Measurements from ENCODE around the gene DCANP1.

DCANP1 gene

DNA sequence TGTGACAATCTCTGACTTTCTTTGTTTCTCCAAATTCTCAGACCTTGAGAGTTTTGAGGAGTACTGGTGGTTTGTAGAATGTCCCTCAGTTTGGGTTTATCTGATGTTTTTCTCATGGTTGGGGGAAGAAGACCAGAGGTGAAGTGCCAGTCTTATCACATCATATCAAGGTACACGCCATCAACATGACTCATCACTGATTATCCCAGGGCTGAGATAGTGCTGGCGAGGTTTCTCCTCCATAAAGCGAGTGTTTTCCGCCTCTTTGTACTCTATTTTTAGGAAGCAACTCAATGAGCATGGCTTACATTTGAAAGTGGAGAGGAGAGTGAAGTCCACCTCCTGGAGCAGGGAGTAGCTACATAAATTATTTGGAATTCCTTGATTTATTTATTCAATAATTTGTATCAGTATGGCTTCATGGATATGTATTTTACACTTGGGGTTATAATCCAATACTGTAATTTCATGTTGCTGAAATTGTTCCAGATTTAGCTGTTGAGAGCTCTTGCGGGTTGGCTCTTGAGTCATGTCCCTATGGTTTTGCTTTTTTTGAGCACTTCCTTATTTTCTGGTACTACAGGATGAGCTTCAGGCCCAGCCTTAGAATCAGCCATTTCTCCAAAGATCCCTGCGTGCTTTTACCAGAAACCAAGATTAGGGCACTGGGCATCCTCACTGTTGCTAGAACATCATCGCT, 23.9 kb downstream of the DCANP1 start:
- no peak for DNase-seq (ENCODE audit: low spot score)

DNA sequence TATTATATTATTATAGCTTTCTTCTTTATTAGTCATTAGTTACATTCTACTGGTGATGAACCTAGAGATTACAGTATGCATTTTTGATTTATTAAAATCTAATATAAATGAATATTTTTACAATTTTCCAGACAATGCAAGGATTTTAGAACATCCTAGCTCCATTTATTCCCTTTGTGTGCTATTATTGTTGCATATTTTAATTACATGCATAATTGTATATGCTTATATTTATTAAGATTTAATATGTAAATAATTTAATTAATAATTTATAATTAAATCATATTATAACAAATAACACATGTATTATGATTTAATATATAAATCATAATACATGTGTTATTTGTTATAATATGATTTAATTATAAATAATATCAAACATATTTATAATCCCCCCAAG, 24.7 kb downstream of the DCANP1 start:
- no peak for DNase-seq (ENCODE audit: low spot score)

DNA sequence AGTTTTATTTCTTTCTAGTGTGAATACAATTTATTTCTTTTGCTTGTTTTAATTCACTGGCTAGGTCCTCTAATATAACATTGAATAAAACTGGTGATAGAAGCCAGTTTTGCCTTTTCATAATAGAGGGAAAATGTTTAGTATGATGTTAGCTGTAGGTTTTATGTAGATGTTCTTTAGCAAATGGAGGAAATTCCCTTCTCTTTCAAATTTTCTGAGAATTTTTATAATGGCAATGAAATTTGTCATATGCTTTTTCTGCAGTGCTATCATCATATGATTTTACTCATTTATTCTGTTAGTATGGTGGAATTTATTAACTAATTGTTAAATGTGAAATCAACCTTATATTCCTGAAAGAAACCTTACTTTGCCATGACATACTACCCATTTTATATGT, 30.1 kb downstream of the DCANP1 start:
- DNase-seq (ENCODE audit: low spot score): no peak

DNA sequence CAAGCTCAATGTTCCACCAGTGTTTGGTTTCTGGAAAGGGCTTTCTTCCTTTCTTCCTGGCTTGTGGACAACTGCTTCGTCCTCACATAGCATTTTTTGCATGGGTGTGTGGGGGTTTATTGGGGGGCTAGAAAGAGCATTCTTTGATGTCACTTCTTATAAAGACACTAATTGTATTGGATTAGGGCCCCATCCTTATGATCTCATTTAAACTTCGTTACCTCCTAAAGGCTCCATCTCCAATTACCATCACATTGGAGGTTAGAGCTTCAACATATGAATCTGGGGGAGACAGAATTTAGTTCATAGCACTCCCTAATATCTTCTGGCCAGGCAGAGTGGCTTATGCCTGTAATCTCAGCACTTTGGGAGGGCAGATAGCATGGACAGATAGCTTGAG, 42.1 kb downstream of the DCANP1 start:
- DNase-seq (ENCODE audit: low spot score): no peak

DNA sequence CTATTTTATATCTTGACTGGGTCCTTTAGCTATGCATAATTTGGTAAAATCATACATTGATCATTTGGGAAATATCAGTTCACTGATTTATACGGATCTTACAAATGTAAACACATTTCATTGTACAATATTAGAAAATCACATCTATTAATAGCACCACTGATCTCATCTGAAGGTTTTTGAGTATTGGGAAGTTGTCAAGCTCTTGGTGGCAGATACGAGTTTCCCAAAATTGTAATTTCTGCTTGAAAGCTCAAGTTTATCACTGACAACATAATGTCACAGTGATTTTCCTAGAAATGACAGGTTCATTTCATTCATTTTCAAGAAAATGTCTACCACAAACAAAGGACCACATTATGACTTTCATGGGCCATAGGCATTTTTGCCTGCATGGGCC, 45.1 kb downstream of the DCANP1 start:
- no peak for DNase-seq (ENCODE audit: low spot score)

DNA sequence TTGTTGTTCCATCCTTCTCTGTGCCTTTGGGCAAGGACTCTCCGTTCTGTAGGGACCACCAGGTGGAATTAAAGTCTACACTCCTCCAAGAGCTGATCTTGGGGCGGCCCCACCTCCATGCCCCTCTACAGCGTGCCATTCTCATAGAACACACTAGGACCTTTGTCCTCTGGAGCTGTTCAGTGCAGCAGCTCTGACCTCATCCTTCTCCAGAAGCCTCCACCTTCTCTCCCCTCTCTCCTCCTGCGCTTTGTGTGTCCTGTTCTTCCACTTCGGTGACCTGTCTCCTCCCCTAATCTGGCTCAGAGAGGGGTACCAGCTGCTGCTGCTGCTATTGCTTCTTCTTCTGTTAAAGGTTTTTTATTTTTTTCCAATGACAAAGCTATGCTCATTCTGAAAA, 46.3 kb downstream of the DCANP1 start:
- no peak for DNase-seq (ENCODE audit: low spot score)

DNA sequence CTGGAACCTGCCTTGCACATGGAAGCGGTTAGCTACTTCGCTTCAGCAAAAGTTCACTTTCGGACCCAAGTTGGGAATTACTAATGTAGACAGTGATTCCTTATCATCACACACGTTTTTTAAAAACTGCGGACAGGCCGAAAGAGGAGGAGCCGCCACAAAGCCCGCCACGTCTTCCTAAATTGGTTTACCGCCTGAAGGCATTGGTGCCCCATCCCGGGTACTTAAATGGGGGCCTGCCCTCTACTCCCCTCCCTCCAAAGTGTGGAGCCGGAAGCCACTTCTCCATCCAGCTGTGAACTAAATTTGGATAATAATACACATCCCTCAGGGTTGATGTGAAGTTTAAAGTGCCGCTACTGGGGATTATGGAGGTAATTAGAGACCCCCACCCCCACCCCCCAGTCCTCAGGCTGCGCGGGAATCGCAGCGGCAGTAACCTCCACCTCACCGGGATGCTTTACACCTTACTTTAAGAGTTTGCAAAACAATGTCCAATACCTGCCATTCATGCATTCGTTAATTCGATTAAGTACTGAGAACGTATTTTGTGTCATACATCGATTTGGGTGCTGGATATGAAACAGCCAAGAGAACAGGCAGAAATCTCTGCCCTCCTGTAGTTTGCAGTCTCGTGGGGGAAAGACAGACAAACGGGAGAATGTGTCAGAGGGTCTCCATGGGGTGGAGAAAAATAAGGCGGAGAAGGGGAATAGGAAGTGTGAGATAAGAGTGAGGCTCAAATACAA, 47.2 kb downstream of the DCANP1 start:
- DNase-seq (ENCODE audit: low spot score): peak; percentile 43

DNA sequence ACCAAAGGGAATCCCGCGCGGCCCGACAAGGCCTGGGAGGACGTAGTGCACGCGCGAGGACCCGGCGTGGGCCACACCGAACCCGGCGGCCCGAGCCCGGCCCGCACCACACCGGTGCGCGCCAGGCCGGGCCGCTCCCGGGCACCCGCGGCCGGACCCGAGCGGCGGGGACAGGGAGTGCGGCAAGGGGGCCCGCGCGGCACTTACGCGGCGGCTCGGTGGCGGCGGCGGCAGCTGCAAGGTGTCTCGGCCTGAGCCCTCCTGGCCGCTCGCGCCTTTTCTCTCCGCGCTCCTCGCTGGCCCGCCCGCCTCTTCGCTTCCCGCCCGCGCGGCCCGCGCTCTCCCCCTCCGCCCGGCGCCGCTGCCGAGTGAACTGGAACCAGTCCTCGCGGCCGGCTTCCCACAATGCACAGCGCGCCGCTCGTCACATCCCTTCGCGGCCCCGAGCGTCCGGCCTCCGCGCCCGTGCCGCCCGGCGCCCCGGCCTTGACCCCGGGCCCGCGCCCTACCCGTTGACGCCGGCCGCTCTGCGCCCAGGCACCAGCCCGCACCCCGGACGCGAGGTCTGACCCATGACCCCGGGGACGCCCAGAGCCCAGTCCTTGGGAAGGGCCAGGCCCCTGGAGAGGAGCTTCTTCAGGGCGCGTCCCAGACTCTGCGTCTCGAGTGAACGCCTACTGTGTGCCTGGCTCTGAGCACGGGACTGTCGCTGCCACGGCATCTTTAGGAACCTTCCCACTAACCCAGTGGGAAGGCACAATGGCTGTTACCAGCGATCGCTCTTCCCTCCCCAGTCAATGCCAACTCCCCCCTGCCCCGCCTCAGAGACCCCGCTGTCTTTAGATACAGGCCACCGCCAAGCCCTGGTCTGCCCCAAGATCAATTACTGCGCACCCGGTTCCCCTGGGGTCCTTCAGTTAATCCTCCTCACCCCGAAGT, 48.0 kb downstream of the DCANP1 start, which contains the start of gene MACROH2A1:
Gene MACROH2A1 (minus strand): TSS at position 377 of the 939 bp plus-strand sequence. CDS start 10,138 bp downstream, outside the sequence.
- DNase-seq (ENCODE audit: low spot score): peak; percentile 87

DNA sequence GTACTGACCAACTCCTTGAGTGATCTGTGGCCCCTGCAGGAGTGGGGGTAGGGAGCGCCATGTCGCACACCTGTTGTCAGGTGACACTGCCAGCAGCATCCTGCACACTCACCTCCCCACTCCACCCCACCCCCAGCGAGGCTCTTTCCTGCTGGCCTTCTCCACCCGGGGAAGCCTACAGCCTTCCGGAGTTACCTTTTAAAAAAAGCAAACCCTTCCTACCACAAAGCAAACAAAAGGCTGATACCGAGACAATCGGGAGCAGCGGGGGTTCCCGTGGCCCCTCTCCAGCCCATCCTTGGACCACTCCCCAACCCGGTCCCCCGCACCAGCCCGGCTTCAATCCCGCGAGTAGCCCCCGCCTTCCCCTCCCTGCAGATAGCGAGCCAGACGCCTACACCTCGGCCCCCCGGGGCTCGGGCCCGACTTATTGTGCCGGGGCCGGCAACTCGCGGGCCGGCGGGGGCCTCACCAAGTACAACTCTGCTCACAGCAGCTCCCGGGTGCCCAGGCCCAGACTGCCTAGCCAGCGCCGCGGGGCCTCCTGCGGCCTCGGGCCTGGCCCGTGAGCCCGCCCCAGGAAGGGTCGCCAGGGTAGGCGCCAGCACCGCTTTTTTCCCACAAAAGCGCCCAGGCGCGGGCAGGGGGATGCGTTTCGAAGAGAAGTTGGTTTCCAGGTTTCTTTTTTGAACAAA, 48.8 kb downstream of the DCANP1 start:
- DNase-seq (ENCODE audit: low spot score): peak; percentile 66

DNA sequence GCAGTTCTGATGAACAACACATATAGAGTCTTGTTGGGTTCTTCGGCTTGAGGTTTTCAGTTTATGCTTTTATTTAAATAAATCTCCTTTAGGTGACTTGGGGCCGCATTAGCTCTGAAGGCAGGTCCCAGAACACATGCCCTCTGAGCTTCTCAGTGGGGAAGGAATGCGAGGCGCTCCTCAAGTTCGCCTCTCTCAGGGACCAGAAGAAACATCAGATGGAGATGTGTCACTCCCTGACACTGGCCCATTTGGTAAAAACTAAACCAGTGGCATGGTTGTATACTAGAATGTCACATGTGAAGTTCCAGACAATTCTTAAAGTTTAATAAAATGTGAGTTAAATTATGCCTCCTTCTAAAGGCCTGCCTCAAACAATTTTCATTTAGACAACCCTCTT, 50.1 kb downstream of the DCANP1 start:
- no peak for DNase-seq (ENCODE audit: low spot score)

DNA sequence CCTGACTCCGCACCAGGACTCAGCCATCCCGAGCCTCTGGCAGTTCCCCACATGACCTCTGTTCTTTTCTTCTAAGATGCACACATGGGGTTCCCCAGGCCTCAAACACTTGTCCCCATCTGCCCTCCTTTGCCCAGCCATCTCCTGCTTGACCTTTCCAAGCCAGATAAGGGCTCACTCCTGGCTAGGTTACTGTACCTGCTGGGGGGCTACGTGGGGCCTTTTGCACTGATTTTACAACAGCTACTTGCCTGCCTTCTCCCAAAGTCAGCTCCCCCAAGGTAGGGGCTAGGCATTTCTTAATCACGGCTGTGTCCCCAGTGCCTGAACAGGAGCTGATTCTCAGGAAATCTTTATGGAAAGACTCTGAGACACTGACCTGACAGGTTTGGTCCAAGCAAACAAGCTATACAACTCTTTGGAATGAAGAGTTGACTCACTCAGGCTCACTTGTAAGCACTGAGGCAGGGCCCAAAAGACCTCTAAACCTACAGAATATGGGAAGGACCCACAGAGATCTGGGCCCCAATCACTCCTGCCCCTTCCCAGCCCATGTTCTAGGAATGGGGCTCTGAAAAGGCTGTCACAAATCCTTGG, 50.6 kb downstream of the DCANP1 start:
- DNase-seq (ENCODE audit: low spot score): no peak

DNA sequence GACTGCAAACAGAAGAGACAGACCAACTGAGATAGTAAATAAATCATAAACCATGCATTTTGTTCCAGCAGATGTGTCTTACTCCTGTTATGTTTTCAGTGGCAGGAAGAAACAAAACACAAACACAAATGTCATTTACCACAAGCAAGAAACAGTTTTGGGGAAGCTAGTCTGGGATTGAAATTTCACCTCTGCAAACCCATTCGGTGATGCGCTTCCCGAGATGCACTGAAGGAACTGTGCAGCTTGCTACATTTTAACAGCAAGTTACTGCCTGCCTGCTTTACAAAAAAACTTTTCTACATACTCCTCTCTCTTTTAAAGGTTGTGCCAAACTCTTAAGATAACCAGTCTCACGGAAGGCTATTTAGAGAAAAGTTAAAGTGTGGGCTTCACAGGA, 51.3 kb downstream of the DCANP1 start:
- DNase-seq (ENCODE audit: low spot score): no peak

DNA sequence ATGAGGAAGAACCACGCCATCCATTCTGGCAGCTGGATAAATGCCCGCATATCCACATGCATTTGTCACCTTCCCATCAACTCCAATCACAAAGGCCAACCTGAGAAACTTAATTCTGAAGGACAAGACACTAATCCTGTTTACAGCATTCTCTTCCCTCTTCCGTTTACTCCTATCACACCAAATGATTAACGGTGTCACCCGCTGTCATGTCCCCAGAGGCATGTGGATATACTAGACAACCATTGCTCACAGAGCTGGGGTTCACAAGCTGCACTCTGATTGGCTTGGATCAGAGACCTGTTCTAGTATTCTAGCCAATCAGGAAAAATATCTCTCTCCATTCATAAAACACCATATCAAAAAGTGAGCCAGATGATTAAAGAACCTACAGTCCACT, 51.7 kb downstream of the DCANP1 start:
- DNase-seq (ENCODE audit: low spot score): no peak
